ENCODE results near the gene VRK1. TPM values are rescaled to one million over a fixed set of nuclear protein-coding genes. Genes with fewer than 3 reads are reported as not detected.

Gene VRK1
- total and polyA plus RNA-seq, 2 of the 4 experiments (the other 2 are of a cell fraction): 14.2 to 19.9 TPM

DNA sequence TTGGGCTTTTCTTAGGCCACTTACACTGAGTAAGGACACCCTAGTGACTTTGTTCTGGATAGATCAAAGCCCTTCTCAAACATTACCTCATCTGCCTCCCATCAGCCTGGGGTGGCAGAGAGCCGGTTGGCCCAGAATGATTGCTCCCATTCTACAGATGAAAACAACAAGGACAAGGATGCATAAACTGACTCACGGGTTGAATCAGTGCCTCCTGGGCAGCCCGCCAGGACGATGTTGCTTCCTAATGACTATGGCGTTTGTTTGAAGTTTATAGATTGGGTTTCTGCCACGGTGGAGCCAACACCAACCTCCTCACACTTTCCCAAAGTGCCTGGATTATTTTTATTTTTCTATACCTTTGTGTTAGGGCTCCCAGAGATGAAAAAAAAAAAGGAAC, 3.6 kb upstream of the VRK1 start:
- H2AK9ac ChIP-seq (replicated peaks; ENCODE audit: low read depth, low read length, poor library complexity): no peak overlapping the region
- no peak overlapping the region for H3K4me3 ChIP-seq (ENCODE audit: insufficient read depth, low read depth, low read length)
- H3K4ac ChIP-seq (ENCODE audit: low read depth, low read length): no peak overlapping the region
- peaks cover 7% of the 10 kb centered on the region in 2 experiments; a peak in 2 of 4 replicates for H3K79me1 ChIP-seq (ENCODE audit: low read depth in 1 of 2, low read length in 2 of 2)
- H3K27ac ChIP-seq (ENCODE audit: insufficient read depth, low read length): no peak overlapping the region
- H4K5ac ChIP-seq (ENCODE audit: low read depth, low read length): no peak overlapping the region
- H3K36me3 ChIP-seq (ENCODE audit: control insufficient read depth, insufficient read depth, low read length): no peaks in the 10 kb centered on the region
- H3K23ac ChIP-seq (ENCODE audit: low read depth, low read length): no peak overlapping the region
- H4K20me1 ChIP-seq (ENCODE audit: insufficient read depth, low read length): no peaks in the 10 kb centered on the region
- no peak overlapping the region for H2AFZ ChIP-seq (replicated peaks; ENCODE audit: low read length, poor library complexity)
- no peak overlapping the region for H2BK120ac ChIP-seq (ENCODE audit: low read depth, low read length)
- H3K4me2 ChIP-seq (ENCODE audit: low read depth, low read length): no peak overlapping the region
- no peak overlapping the region for H4K8ac ChIP-seq (ENCODE audit: low read depth in 2 of 2, low read length in 2 of 2)
- no peaks in the 10 kb centered on the region for H3K9me1 ChIP-seq (ENCODE audit: insufficient read depth, low read length)
- H2BK15ac ChIP-seq (ENCODE audit: low read depth, low read length): no peak overlapping the region
- no CpG with 5 or more reads among the region's 6 CpGs for WGBS, 2 experiments (ENCODE audit: extremely low coverage in 2 of 2, insufficient read length in 1 of 2)
- no peak overlapping the region for H3K18ac ChIP-seq (ENCODE audit: low read depth, low read length)
- no peak overlapping the region for H2BK20ac ChIP-seq (ENCODE audit: low read depth, low read length)
- in situ Hi-C loops (cut with MboI; ENCODE audit: low sequenced_read_pairs) (no loop called here), dilution Hi-C loops (cut with HindIII; ENCODE audit: low sequenced_read_pairs, unreplicated experiment) (no loop called here), intact Hi-C loops (cut with micrococcal nuclease) (no loop called here)
- POLR2A ChIA-PET (ENCODE audit: unreplicated experiment): no interaction called here
- BruUV-seq (replicated peaks): no TSS peak
- H2BK5ac ChIP-seq (ENCODE audit: low read depth, low read length, poor library complexity, severe bottlenecking): no peak overlapping the region
- CTCF ChIA-PET: interaction anchor here (0.6 to 1.1 kb wide), 2 partner anchors 9 to 548 kb away, joined by 5 to 7 read pairs; no protein-coding TSS in a partner anchor
- H3K56ac ChIP-seq (ENCODE audit: extremely low read depth, insufficient read depth, low read length): no peak overlapping the region
- no peak for ATAC-seq (ENCODE audit: low read depth)
- H2AK5ac ChIP-seq (ENCODE audit: low read depth, low read length): no peak overlapping the region
- no peak overlapping the region for H4K91ac ChIP-seq (ENCODE audit: insufficient read depth, low read depth, low read length)
- no peak overlapping the region for H3K14ac ChIP-seq (replicated peaks; ENCODE audit: low read depth, low read length)
- no peaks in the 10 kb centered on the region for H3K9me3 ChIP-seq (ENCODE audit: control insufficient read depth, insufficient read depth, low read length)
- H3K27me3 ChIP-seq (ENCODE audit: control insufficient read depth, insufficient read depth, low read length): peaks cover 5% of the 10 kb centered on the region
- no peak for DNase-seq
- no peaks in the 10 kb centered on the region for H3K4me1 ChIP-seq (ENCODE audit: control insufficient read depth, insufficient read depth, low read length)
- H3K9ac ChIP-seq (ENCODE audit: low read depth, low read length): no peak overlapping the region
- no peak for TF ChIP-seq CEBPB (IDR thresholded peaks at IDR 0.05; ENCODE audit: low read depth, low read length)
